GM18870 (cell line): Measurements from ENCODE around the gene SATB2.
A peak's percentile ranks its signal among the peaks of the same experiment; 100 is the strongest.

ENCODE experiments used
- ATAC-seq: cut with Tn5 transposase; IDR thresholded peaks from one replicate; pipeline ENCODE4 v1.9.1; 2021; ENCODE audit warnings: moderate library complexity; ENCODE audit not compliant: unreplicated experiment

Gene SATB2

DNA sequence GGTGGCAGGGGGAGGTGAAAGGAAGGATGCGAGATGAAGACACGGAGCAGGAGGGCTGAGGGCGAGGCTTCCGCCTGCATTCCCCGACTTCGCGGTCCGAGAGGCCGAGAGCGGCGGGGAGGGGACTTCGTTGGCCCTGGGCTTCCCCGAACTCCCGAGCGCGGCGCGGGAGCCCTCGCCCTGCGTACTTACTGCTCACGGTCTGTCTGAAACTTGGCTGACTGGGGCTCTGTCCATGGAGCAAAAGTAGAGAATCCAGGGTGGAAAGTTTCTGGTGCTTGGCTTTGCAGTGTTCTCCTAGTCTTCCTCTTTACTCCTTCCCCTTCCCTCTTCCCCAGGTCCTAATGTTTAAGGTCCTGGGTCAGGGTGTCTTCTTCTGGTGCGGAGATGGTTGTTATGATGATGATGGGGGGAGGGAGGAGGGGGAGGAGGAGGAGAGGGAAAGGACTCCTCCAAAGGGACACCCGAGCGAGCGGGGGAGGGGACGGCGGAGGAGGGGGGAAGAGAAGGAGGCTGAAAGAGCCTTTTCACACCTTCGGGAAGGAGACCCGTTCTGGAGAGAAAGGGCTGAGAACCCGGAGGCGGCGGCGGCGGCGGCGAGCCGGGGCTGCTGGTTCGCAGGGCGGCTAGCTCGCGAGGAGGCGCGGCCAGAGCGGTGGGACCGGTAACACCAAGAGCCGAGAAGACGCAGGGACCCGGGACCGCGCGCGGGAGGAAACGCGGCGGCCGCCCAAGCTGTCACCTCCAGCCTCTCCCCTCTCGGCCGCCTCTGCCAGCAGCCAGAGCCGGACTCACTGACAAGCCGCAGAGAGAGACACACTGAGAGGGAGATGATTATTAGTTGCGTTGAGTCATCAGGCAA lies at the start of gene SATB2:
TSS of gene SATB2 (minus strand) at position 793 of the 862 bp plus-strand sequence. CDS start 1,902 bp downstream, outside the sequence.
- no peak for ATAC-seq

DNA sequence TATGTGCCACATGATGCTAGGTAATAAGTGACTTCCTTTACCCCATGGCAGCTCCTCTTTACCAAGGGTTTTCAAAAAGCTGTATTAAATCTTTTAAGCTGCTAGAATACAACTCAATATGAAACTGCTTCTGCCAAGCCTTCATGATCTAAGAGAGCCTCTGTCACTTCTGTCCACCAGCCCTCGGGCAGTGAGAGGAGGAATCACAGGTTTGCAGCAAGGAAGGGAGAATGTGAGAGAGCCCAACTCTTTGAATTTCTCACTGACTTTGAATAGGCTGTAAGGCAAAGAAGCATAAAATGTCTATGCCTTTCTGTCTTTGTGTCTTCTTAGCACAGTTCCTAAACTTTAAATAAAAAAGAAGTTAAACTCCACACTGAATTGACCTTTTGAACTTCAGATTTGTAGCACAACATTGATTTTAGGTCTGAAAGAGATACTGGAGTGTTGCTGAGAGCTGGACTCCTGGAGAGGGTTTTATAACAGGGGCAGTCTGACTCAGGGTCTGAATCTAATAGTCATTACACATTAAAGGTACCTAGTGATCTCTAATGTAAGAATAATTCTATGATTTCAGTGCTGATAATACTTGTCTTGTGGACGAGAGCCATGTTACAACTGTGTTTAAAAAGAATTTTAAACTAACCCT lies 48.1 kb upstream of the SATB2 start:
- no peak for ATAC-seq

DNA sequence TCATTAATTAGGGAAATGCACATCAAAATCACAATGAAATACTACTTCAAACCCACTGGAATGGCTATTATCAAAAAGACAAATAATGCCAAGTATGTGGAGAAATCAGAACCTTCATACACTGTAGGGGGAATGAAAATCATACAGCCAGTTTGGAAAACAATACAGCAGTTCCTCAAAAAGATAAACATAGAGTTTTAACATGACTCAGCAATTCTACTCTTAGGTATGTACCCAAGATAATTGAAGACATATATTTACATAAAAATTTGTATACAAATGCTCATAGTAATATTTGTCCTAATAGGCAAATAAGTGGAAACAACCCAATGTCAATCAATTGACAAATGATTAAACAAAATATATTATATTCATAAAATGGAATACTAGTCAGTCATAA lies 45.4 kb upstream of the SATB2 start:
- ATAC-seq: no peak

DNA sequence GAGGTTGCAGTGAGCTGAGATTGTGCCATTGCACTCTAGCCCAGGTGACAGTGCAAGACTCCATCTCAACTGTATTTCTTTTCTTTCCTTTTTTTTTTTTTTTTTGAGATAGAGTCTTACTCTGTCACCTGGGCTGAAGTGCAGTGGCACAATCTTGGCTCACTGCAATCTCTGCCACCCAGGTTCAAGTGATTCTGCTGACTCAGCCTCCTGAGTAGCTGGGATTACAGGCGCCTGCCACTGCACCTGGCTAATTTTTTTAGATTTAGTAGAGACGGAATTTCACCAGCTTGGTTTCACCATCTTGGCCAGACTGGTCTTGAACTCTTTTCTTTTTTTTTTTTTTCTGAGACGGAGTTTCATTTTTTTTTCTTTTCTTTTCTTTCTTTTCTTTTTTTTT lies 41.3 kb upstream of the SATB2 start:
- no peak for ATAC-seq

DNA sequence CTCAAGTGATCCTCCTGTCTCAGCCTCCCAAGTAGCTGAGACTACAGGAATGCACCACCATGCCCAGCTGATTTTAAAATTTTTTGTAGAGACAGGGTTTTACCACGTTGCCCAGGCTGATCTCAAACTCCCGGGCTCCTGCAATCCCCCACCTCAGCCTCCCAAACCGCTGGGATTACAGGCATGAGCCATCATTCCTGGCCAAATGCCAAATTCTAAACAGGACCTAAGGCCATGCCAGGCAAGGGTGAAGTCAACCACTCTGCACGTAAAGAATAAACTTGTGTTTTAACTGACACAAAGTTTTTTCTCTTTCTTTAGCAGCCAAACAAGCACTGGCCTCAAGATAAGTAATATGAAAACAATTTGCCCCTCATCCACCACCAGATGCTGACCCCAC lies 37.4 kb upstream of the SATB2 start:
- ATAC-seq: no peak

DNA sequence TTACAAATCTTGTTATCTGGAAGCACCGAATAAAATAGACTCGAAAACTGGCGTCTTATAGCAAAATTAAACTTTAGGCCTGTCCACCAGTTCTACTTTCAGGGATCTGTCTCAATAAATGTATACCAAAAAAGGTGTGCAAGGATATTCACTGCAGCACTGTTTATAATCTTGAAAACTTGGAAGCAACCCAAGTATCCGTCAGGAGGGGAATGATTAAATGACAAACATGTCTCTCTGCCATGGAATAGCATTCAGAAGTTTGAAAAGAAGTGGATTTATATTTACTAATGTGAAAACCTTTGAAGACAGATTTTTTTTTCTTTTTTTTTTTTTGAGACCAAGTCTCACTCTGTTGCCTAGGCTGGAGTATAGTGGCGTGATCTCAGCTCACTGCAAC lies 32.3 kb upstream of the SATB2 start:
- no peak for ATAC-seq

DNA sequence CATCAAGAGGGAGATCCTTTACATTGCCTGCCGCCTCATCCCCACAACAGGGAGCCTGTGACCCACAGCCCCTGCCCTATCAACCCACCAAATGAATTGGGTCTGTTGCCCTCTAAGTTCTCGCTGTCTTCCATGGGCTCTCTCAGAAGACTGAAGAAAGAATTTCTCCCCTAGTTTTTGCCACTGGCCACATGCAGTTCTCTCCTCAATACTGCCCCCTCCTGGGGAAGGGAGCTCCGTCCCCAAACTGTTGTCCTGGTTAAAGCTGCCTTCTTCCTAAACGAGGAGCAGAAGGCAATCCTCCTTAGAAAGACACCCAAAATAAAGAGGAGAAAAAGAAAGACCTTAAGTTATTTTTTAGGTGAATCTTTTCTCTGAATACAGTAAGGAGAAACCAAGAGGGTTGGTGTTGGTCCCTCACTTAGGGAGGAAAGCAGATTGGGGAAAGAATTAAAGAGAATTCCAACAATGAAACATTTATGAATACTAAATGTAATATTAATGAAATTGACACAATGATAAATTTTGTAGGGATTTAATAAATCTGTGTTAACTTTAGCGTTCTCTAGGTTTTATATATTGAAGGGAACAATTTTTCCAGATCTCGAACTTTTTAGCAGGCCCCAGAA lies 31.1 kb upstream of the SATB2 start:
- ATAC-seq: peak; percentile 49

DNA sequence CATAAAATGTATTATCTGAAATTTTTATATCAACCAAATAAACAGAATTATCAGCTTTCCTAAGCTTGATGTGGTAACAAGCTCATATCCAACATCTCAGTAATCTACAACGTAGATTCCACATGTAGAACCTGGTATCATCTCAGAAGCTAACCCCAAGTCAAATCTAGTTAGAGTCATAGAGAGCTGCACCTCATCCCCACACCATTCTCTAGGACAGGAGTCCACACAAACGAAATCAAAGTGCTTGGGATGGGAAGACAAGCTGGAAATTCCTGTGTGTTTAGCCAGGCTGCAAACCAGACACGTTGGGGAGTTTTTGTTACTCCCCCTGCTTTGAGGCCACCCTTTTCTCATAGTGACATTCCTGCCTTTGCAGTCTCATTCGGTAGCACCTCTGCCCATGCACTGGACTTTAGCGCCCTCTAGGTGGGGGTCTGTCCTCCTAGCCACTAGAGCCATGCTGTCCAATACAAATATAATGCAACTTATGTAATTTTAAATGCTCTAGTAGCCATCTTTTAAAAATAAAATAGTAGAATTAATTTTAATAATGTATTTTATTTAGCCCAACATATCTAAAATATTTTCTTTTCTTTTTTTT lies 28.1 kb upstream of the SATB2 start:
- peak; percentile 78 for ATAC-seq

DNA sequence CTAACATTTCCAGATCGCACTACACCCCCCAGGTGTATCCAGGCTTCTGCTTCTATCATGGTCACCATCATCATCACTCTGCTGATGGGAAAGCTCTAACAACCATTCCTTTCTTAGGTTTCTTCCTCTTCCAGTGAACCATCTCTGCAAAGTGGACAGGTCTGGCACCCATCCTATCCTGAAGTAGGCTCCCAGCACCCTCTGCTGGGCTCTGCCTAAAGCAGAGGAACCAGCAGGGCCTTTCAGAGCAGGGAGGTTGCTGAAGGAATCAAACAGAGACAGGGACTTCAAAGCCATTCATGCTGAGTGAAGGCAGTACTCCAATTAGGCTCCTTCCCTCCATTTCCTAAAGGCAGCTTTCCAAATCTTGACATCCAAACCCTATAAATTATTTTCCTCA lies 27.2 kb upstream of the SATB2 start:
- no peak for ATAC-seq

DNA sequence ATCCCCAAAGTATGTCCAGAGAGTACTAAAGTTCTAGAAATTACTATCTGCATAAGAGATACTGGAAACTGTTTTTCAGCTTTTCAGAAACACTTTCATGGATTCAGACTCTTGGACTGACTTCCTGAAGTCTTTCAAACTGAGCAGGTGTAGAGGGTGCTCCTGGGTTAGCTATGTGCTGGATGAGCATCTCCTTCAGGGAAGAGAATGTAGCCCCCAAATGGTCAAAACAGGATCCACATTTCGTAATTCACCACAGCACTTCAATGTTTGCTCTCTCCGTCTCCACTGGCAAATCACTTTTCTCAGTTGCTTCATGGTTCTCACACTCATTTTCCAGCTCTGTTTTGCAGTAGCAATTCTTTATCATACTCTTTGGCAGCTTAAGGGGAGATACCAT lies 23.2 kb upstream of the SATB2 start:
- ATAC-seq: no peak

DNA sequence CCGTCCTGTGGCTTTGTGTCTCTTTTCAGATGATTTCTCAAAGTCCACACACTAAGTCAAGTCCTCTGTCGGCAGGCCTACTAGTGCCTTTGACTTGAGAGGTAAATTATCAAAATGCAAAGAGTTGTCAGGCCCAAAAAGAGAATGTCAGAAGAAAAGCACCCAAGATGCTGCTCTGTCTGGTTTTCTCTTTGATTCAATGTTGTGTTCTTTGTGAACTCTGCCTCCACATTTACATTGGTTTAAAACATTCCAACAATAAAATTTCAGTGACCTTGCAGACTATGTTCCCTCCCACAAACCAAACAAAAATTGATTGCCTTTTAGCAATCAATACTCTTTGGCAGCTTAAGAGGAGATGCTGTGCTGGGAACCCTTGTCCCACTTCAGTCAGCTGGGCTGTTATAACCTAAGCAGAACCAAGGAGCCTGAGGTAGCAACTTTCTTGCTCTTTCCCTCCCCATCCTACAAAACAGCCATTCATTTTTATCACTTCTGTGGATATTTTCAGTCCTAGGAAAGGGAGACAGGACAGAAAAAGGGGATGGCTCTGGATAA lies 19.6 kb upstream of the SATB2 start:
- no peak for ATAC-seq

DNA sequence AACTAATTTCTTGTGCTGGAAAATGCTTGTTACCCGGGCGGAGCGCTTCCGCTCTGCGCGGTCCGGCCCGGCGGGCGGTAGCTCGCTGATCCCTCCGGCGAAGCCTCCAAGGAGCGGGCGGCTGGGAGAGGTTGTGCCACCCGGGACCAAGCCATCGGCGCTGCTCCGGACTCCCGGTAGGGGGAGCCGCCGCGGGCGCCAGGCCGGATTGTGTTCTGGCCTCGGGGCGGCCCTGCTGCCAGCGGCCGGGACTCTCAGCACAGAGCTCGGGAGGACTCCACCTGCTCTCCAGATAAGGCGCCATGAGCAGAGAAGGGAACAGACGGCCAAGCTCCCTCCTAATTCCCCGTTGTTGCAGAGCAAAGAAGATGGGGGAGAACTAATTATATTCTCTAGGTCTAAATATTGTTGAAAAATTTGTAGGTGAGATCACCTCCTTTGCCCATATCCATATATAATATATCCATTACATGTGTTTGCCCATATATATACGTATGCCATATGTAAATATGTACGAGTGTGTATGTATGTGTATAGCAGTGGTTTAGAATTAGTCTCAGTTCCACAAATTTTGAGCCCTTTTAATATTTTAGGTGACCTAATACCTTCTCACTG lies 13.8 kb upstream of the SATB2 start:
- ATAC-seq: no peak

DNA sequence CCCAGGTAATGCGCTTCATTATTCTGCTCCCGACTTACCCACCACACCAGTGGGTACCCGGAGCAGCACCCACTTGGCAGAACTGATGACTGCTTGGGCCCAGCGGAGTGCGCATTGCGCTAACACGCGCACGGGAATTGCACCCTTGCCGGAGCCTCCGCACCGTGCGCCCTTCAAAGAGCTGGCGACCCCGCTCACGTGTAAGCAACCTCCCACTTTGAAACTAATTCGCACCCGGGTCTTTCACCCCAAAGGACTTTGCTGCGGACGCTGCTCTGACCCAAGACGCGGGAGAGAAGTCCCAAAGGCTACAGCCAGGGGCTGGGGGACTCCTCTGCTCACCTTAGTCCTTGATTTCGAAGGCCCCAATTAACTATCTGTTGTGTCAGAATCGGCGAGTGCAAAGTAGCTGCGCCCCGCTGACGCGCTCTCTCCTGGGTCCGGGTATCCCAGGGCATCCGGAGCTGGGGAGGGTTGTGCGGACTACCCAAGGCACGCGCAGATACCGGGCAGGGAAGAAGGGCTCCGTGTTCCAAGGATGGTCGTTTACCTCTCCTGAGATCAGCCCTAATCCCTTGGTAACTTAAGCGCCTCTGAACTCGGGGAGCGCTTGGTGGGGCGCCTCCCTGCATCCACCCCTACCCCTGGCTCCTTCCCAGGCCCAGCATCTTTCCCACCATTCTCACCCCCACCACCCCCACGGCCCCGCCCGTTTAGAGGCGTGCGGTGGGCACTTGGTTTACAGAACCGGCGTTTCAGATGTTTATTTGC lies 13.1 kb upstream of the SATB2 start:
- no peak for ATAC-seq

DNA sequence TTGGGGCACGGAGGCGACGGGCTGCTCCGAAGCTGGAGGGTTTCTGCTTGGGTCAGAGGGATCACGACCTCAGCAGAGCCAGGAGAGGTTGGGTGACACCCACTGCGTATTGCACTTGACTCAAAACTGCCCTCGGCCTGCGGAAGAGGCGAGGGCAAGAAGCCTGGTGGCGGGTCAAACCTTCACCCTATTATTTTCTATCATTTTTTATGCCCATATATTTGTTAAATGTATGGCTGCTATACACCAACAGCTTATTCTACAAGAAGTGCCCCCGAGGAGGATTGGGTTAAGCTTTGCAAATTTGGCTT lies 12.6 kb upstream of the SATB2 start:
- no peak for ATAC-seq

DNA sequence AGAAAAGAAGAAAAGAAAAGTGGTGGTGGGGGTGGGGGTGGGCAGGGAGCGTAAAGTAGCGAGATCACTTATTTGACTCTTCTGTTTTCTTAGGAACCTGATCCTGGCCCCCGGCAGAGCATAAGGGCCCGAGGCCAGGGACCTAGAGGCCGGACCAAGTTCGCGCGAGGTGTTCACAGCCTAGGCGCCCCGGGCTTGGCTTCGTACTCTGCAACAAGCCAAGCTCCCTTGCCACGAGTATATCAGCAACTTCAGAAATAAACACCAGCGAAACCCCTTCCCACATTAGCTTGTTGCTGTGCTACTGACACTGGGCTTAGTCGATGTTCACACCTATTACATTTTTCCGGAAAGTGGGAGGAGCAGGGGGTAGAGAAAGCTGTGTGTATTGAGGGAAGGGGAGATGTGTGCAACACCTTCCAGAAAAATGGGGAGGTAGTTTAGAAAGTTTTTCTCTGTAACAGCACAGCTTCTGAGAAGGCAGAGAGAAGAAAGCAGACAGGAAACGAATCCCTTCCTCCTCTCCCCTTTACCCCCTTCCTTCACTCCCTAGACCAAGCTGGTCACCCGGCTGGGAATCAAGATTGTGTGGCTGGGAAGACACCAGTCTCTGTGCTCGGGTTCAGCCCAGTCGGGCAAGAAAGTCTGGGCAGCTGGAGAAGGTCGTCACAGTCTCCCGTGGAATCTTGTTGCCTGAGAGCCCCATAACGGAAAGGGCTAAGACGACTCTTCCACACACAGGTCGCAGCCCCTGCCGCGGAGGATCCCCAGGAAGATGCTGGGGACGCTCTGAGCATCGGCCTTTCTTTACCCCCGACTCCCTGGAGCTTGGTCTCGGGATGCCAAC lies 12.0 kb upstream of the SATB2 start:
- ATAC-seq: no peak

DNA sequence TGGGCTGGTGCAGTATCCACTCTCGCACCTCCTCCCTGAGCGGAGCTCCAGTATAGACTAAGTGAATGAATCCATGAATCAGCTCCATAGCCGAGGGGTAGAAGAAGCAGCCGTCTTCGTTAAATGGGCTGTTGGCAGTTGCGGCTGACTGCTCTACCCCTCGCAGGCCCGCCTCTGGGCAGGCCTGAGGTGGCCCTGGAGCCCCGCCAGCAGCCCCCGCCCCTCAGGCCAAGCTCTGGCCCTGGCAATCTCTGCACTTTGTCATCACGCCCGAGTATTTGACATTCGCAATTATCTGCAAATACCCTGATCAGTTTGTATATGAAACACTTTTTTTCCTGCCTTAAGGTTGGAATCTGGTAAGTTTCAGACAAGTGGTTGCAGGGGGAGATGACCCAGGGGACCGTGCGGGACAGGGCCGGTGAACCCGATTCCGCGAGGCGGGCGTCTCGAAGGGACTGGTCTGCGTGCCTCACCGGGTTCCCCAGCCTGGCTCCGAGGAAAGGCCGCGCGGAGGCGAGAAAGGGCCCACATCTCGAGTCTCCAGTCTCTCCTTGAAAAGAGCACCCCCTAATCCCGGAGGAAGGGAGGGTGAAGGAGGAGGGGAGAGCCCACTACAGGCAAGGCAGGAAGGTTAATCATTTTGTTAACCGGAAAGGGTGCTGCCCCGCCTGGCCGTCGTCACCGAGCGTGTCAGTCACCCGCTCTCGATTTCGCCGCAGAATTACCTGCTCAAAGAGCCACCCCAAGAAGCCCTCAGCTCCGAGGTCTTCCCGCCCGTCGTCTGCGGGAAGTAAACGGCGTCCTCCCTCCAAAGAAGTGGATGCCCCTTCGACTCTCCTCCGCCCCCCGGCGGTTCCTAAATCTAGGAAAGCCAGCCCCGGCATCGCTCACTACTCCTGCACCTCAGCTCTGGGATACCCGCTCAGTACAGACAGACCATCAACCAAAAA lies 11.1 kb upstream of the SATB2 start:
- no peak for ATAC-seq

DNA sequence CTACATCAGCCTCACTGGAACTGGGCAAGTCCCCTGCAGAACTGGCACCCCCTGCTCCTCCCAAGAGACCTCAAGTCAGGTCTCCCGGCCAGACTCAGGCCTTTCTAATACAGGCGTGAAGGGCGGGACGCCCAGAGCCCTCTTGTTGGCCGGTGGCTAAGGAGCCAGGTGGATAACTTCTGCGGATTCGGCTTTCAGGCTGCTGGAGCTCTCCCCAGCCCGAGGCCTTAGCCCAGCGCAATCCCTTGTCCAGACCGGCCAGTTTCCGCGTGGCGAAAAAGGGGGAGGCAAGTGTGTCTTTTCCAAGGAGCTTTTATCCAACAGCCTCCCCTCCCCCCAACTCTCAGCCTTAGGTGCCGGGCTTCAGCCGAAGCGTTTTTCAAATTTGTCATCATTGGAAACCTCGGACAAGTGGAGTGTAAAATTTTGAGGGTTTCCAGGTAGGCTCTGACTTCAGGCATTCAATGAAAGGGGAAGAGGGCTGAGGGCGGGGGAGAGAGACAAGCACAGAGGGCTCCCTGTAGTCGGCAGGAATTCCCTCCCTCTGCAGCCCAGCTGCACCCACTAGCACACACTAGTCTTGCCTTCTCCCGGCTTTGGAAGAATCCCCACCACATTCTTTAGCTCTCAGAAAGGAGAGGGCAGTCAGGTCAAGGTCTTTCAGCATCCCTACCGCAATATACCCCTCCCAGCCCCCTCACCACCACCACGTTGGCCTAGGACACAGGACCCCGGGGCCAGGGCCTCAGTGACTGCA lies 9.5 kb upstream of the SATB2 start:
- no peak for ATAC-seq

DNA sequence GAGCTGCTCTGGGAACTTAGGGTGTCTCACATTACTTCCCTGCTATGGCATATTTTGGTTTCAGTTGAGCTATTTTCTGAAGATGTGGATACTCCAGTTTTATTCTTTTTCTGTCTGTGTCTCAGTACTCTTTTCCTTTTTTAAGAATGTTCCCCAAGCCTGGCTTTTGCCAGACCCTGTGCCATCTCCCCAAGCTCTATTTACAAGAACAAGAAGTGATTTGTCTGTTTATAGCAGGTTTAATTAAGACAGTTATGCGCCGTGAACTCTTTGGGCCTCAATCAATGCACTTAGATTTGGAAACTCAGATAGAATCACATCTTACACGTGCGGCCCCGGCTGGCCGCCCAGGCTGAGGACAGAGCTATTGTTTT lies 8.9 kb upstream of the SATB2 start:
- no peak for ATAC-seq
